HTR-8/SVneo (cell line): ENCODE measurements around the gene RALY.

Source experiments
- DNase-seq: peaks from one replicate; pipeline ENCODE4 v3.0.0; 2011; ENCODE audit warnings: low spot score, mixed read lengths; ENCODE audit not compliant: insufficient read length
- FAIRE-seq: peaks from 2 replicates; lab custom pipeline; 2011; peaks lifted over from hg19 to GRCh38; lab: Jason Lieb, UNC

Gene RALY

GRCh38 chr20:34072778-34073177, 79.1 kb downstream of the RALY start:
- DNase-seq: no peak
- FAIRE-seq: peak; percentile 83

GRCh38 chr20:34074101-34074760, 80.5 kb downstream of the RALY start:
- FAIRE-seq (no peak), DNase-seq (no peak)

GRCh38 chr20:34075647-34076046, 81.9 kb downstream of the RALY start:
- DNase-seq: no peak

GRCh38 chr20:34076952-34077351, 83.2 kb downstream of the RALY start:
- FAIRE-seq: no peak
- DNase-seq: no peak

More at GRCh38 chr20:34075647-34076046, 81.9 kb downstream of the RALY start:
- FAIRE-seq: no peak

GRCh38 chr20:34078540-34078939, 84.8 kb downstream of the RALY start:
- FAIRE-seq (peak; percentile 31), DNase-seq (no peak)

- no peak for FAIRE-seq
- DNase-seq: no peak
Observed at GRCh38 chr20:34079818-34080217, 86.1 kb downstream of the RALY start.

- DNase-seq (no peak), FAIRE-seq (no peak)
Observed at GRCh38 chr20:34082232-34082887, 88.6 kb downstream of the RALY start.

GRCh38 chr20:34083137-34083536, 89.4 kb downstream of the RALY start:
- DNase-seq (no peak), FAIRE-seq (no peak)

- FAIRE-seq (no peak), DNase-seq (no peak)
Observed at GRCh38 chr20:34083781-34084180, 90.1 kb downstream of the RALY start.

GRCh38 chr20:34084227-34084923, 90.7 kb downstream of the RALY start:
- FAIRE-seq: no peak
- no peak for DNase-seq

- DNase-seq: no peak
- FAIRE-seq: no peak
Observed at GRCh38 chr20:34085544-34086040, 91.9 kb downstream of the RALY start.

- FAIRE-seq (no peak), DNase-seq (no peak)
Observed at GRCh38 chr20:34088305-34089174, 94.8 kb downstream of the RALY start.

GRCh38 chr20:34089175-34089479, 95.4 kb downstream of the RALY start:
- FAIRE-seq (no peak), DNase-seq (no peak)

- no peak for DNase-seq
- no peak for FAIRE-seq
Observed at GRCh38 chr20:34089655-34090345, 96.1 kb downstream of the RALY start.

- DNase-seq: no peak
Observed at GRCh38 chr20:34090645-34091044, 96.9 kb downstream of the RALY start.

GRCh38 chr20:34091637-34092200, 98.0 kb downstream of the RALY start:
- no peak for DNase-seq
- FAIRE-seq: no peak

More at GRCh38 chr20:34090645-34091044, 96.9 kb downstream of the RALY start:
- FAIRE-seq: no peak

- FAIRE-seq: no peak
Observed at GRCh38 chr20:34093895-34094294, 100.2 kb downstream of the RALY start.

GRCh38 chr20:34095825-34096224, 102.1 kb downstream of the RALY start:
- FAIRE-seq: no peak

More at GRCh38 chr20:34093895-34094294, 100.2 kb downstream of the RALY start:
- DNase-seq: no peak

GRCh38 chr20:34096699-34097444, 103.2 kb downstream of the RALY start:
- FAIRE-seq: no peak
- no peak for DNase-seq

More at GRCh38 chr20:34095825-34096224, 102.1 kb downstream of the RALY start:
- DNase-seq: no peak
